ENCODE data around the gene RNF144B. TPM values are rescaled to one million over a fixed set of nuclear protein-coding genes. Genes with fewer than 3 reads are reported as not detected.

The RNF144B gene
- total and polyA plus RNA-seq, 9 of the 15 experiments (the other 6 are each of a cell fraction or from before 2014, with no cell fraction given) = 0.01 TPM; not detected in 8

DNA sequence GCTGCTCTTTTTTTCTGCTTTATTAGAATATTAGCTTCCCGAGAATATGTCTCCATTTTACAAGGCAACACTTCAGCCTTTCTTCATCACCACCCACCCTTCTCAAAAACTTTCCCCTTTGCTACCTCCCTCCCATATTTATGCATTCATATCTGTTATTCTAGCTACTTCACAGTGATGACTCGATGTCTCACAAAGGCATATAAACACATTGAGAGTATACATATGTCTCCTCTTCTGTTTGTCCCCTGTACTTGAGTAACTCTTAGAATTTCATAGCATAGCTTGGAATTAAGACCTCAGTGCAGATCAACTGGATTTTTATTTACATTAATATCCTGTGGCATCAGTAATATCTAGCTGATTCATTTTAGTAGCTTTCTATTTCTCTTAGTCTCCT is 6.5 kb downstream of the RNF144B start (continued):
- TF ChIP-seq, protein P1, sequence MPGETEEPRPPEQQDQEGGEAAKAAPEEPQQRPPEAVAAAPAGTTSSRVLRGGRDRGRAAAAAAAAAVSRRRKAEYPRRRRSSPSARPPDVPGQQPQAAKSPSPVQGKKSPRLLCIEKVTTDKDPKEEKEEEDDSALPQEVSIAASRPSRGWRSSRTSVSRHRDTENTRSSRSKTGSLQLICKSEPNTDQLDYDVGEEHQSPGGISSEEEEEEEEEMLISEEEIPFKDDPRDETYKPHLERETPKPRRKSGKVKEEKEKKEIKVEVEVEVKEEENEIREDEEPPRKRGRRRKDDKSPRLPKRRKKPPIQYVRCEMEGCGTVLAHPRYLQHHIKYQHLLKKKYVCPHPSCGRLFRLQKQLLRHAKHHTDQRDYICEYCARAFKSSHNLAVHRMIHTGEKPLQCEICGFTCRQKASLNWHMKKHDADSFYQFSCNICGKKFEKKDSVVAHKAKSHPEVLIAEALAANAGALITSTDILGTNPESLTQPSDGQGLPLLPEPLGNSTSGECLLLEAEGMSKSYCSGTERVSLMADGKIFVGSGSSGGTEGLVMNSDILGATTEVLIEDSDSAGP (CRISPR knock-in tag; IDR thresholded peaks at IDR 0.05) = no peak

DNA sequence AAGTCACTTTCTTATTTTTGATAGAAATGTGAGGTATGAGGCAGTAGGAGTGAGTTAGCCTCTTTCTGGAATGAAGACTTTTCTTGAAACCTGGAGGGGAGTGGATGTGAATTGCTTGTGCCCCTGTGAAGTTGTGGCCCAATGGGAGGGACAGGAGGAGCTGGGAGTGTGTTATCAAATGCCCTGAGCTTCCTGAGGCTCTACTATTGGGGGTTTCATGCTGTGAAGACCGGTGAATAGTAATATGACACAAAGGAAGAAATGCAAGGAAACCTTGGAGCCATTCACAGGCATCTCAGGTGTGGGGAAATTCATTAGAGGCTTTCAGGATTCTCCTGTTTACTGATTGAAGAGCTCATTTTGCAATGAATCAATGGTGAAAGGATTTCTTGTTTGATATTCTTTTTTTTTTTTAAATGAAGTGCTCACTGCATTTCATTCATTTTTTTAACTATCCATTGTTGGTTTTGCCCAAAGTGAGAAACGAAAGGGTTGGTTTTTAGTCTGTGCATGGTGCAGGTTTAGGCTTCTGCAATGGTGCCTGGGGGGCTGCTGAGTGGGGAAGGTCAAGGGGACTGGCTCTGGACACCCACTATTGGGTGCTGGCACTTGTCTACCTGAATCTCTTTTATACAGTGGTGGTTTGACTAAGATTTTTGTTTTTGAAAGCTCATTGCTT is 8.2 kb downstream of the RNF144B start:
- no peak overlapping the region for H3K4me2 ChIP-seq (ENCODE audit: insufficient read depth, low read length)
- ATAC-seq (no peak), DNase-seq (ENCODE audit: extremely low read depth in 1 of 4, low spot score in 3 of 4) (no peak), FAIRE-seq (no peak)
- no peaks in the 10 kb centered on the region for H3K36me3 ChIP-seq (ENCODE audit: control insufficient read depth, insufficient read depth, low read length)
- intact Hi-C loops (cut with micrococcal nuclease) = no loop called here
- no peak overlapping the region for H3K27ac ChIP-seq (ENCODE audit: extremely low read depth, low read depth, low read length)
- ChIA-PET CTCF (ENCODE audit: low intra/inter-chr PET ratio) (interaction anchor here (0.7 kb wide), 1 partner anchor 107 kb away, joined by 3 read pairs; no protein-coding TSS in a partner anchor), POLR2A (no interaction called here)
- no peaks in the 10 kb centered on the region for H3K4me1 ChIP-seq (replicated peaks in 1 of 2; ENCODE audit: control insufficient read depth in 2 of 2, insufficient read depth in 2 of 2, low read length in 2 of 2)
- in situ Hi-C loops (cut with MboI) = no loop called here
- H3K27me3 ChIP-seq (ENCODE audit: control insufficient read depth in 2 of 2, insufficient read depth in 2 of 2, low read length in 2 of 2) = peaks cover 2 to 6% of the 10 kb centered on the region in 2 experiments; a peak in 3 of 5 replicates
- no peaks in the 10 kb centered on the region for H3K9me3 ChIP-seq (replicated peaks; ENCODE audit: control insufficient read depth, insufficient read depth, low read depth, low read length)
- TF ChIP-seq, protein P2, sequence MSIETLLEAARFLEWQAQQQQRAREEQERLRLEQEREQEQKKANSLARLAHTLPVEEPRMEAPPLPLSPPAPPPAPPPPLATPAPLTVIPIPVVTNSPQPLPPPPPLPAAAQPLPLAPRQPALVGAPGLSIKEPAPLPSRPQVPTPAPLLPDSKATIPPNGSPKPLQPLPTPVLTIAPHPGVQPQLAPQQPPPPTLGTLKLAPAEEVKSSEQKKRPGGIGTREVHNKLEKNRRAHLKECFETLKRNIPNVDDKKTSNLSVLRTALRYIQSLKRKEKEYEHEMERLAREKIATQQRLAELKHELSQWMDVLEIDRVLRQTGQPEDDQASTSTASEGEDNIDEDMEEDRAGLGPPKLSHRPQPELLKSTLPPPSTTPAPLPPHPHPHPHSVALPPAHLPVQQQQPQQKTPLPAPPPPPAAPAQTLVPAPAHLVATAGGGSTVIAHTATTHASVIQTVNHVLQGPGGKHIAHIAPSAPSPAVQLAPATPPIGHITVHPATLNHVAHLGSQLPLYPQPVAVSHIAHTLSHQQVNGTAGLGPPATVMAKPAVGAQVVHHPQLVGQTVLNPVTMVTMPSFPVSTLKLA (conservative IDR thresholded peaks at IDR 0.05) = no peak
- no peaks in the 10 kb centered on the region for H3K9me1 ChIP-seq (ENCODE audit: control insufficient read depth, insufficient read depth, low read length)
- no peaks in the 10 kb centered on the region for H4K20me1 ChIP-seq (replicated peaks; ENCODE audit: control insufficient read depth, insufficient read depth, low read length)
- 0% methylated on average over 2 of the region's 2 CpGs for WGBS (ENCODE audit: insufficient coverage, low coverage, missing lambda C conversion rate)
- no TSS peak for BruUV-seq (replicated peaks)
- no peak overlapping the region for H2AFZ ChIP-seq (ENCODE audit: low read depth, low read length)
- H3K9ac ChIP-seq (ENCODE audit: insufficient read depth in 1 of 2, low read depth in 2 of 2, low read length in 2 of 2) = no peak overlapping the region
- H3K79me2 ChIP-seq (ENCODE audit: control insufficient read depth, insufficient read depth, low read length) = no peaks in the 10 kb centered on the region
- no peak overlapping the region for H3K4me3 ChIP-seq

Measured in K562 (cell line).